HEK293 (cell line): ENCODE measurements around the gene PLLP.

ENCODE experiments used
- CTCF ChIA-PET: fragments of 350-600 bp; formaldehyde crosslinking; extraction: SDS; loops from one replicate; lab custom pipeline; 2021; ENCODE audit warnings: antibody characterized with exemption; lab: Yijun Ruan, JAX
- POLR2A ChIA-PET: fragments of 300-600 bp; formaldehyde crosslinking; extraction: SDS; loops from one replicate; lab custom pipeline; 2020; ENCODE audit warnings: antibody characterized with exemption, inconsistent platforms; lab: Yijun Ruan, JAX
- H3K27ac ChIP-seq: fragments of 200-500 bp; sonication (Bioruptor generic); 2 replicates; pipeline ENCODE4 v1.5.1; 2014; ENCODE audit warnings: low read depth, low read length, control low read depth, inconsistent platforms; ENCODE audit errors: extremely low read depth
- H3K36me3 ChIP-seq, 2 experiments: fragments of 200-500 bp in 1 of 2; sonication (Bioruptor generic) in 1 of 2; 1 replicate in 1 of 2; 2 replicates in 1 of 2; pipeline ENCODE4 v1.5.1; 2014 to 2017; ENCODE audit warnings: inconsistent platforms in 2 of 2, low read length in 2 of 2; ENCODE audit not compliant: control insufficient read depth in 2 of 2, insufficient read depth in 1 of 2
- H3K4me1 ChIP-seq: fragments of 200-500 bp; sonication (Bioruptor generic); 2 replicates; pipeline ENCODE4 v1.5.1; 2014; ENCODE audit warnings: mild to moderate bottlenecking, low read length, inconsistent platforms; ENCODE audit not compliant: control insufficient read depth, insufficient read depth
- H3K4me3 ChIP-seq: 2 replicates; pipeline ENCODE4 v1.5.1; 2011; ENCODE audit warnings: low read depth, mild to moderate bottlenecking, control low read depth, low read length, moderate library complexity
- H3K9me3 ChIP-seq: fragments of 200-500 bp; sonication (Bioruptor generic); 2 replicates; pipeline ENCODE4 v1.5.1; 2014; ENCODE audit warnings: low read depth, low read length, inconsistent platforms; ENCODE audit not compliant: control insufficient read depth, insufficient read depth
- BCL11A ChIP-seq: fragments of 450-650 bp; formaldehyde crosslinking; IDR thresholded peaks from 2 replicates; pipeline ENCODE4 v1.5.1; 2016; ENCODE audit warnings: low read depth, missing biosample characterization, missing genetic modification characterization
- MYNN ChIP-seq: fragments of 450-650 bp; formaldehyde crosslinking; IDR thresholded peaks from 2 replicates; pipeline ENCODE4 v1.5.1; 2016; ENCODE audit warnings: missing biosample characterization, missing genetic modification characterization, borderline replicate concordance
- PBX3 ChIP-seq: sonication (generic); formaldehyde crosslinking; IDR thresholded peaks from 2 replicates; pipeline ENCODE4 v1.8.1; 2022; ENCODE audit warnings: mild to moderate bottlenecking, moderate library complexity, missing genetic modification reagents
- REPIN1 ChIP-seq: fragments of 450-650 bp; formaldehyde crosslinking; IDR thresholded peaks from 2 replicates; pipeline ENCODE4 v1.5.1; 2017; ENCODE audit warnings: missing biosample characterization, missing genetic modification characterization, low read depth
- REST ChIP-seq: fragments of 450-650 bp; formaldehyde crosslinking; IDR thresholded peaks from 2 replicates; pipeline ENCODE4 v1.5.1; 2016; ENCODE audit warnings: missing biosample characterization, missing genetic modification characterization
- SALL2 ChIP-seq: fragments of 450-650 bp; formaldehyde crosslinking; IDR thresholded peaks from 2 replicates; pipeline ENCODE4 v1.5.0; 2017; ENCODE audit warnings: missing biosample characterization, mild to moderate bottlenecking, missing genetic modification characterization, borderline replicate concordance
- SP3 ChIP-seq: fragments of 450-650 bp; formaldehyde crosslinking; IDR thresholded peaks from 2 replicates; pipeline ENCODE4 v1.5.1; 2016; ENCODE audit warnings: missing biosample characterization, missing genetic modification characterization
- ZBTB11 ChIP-seq: fragments of 450-650 bp; formaldehyde crosslinking; conservative IDR thresholded peaks from 2 replicates; pipeline ENCODE4 v1.5.1; 2016; ENCODE audit warnings: low read depth, missing biosample characterization, missing genetic modification characterization
- ZFHX2 ChIP-seq: fragments of 450-650 bp; formaldehyde crosslinking; conservative IDR thresholded peaks from 2 replicates; pipeline ENCODE4 v1.5.1; 2016; ENCODE audit warnings: missing biosample characterization, missing genetic modification characterization
- ZIC2 ChIP-seq: fragments of 450-650 bp; formaldehyde crosslinking; IDR thresholded peaks from 2 replicates; pipeline ENCODE4 v1.5.1; 2016; ENCODE audit warnings: missing biosample characterization, missing genetic modification characterization
- ZNF114 ChIP-seq: fragments of 450-650 bp; formaldehyde crosslinking; IDR thresholded peaks from 2 replicates; pipeline ENCODE4 v1.5.0; 2017; ENCODE audit warnings: missing biosample characterization, missing genetic modification characterization
- ZNF19 ChIP-seq: fragments of 450-650 bp; formaldehyde crosslinking; IDR thresholded peaks from 2 replicates; pipeline ENCODE4; 2016; ENCODE audit warnings: missing biosample characterization, missing genetic modification characterization, low read depth
- ZNF24 ChIP-seq: fragments of 450-650 bp; formaldehyde crosslinking; IDR thresholded peaks from 2 replicates; pipeline ENCODE4 v1.5.1; 2016; ENCODE audit warnings: missing biosample characterization, missing genetic modification characterization
- ZNF266 ChIP-seq: fragments of 450-650 bp; formaldehyde crosslinking; IDR thresholded peaks from 2 replicates; pipeline ENCODE4 v1.5.1; 2016; ENCODE audit warnings: missing biosample characterization, missing genetic modification characterization, low read depth
- ZNF391 ChIP-seq: fragments of 450-650 bp; formaldehyde crosslinking; IDR thresholded peaks from 2 replicates; pipeline ENCODE4 v1.5.1; 2016; ENCODE audit warnings: low read depth, missing biosample characterization, missing genetic modification characterization, borderline replicate concordance
- ZNF416 ChIP-seq: fragments of 450-650 bp; formaldehyde crosslinking; IDR thresholded peaks from 2 replicates; pipeline ENCODE4 v1.5.1; 2016; ENCODE audit warnings: missing biosample characterization, missing genetic modification characterization
- ZNF473 ChIP-seq: fragments of 450-650 bp; formaldehyde crosslinking; IDR thresholded peaks from 2 replicates; pipeline ENCODE4 v1.5.1; 2017; ENCODE audit warnings: missing biosample characterization, missing genetic modification characterization
- ZNF501 ChIP-seq: fragments of 450-650 bp; formaldehyde crosslinking; IDR thresholded peaks from 2 replicates; pipeline ENCODE4 v1.5.1; 2016; ENCODE audit warnings: missing biosample characterization, missing genetic modification characterization
- ZNF521 ChIP-seq: fragments of 450-650 bp; formaldehyde crosslinking; IDR thresholded peaks from 2 replicates; pipeline ENCODE4 v1.5.1; 2017; ENCODE audit warnings: missing biosample characterization, mild to moderate bottlenecking, missing genetic modification characterization
- ZNF530 ChIP-seq: fragments of 450-650 bp; formaldehyde crosslinking; IDR thresholded peaks from 2 replicates; pipeline ENCODE4 v1.5.1; 2016; ENCODE audit warnings: low read depth, missing biosample characterization, missing genetic modification characterization
- ZNF624 ChIP-seq: fragments of 450-650 bp; formaldehyde crosslinking; IDR thresholded peaks from 2 replicates; pipeline ENCODE4 v1.5.1; 2017; ENCODE audit warnings: missing biosample characterization, missing genetic modification characterization
- ZNF677 ChIP-seq: fragments of 450-650 bp; IDR thresholded peaks from 2 replicates; pipeline ENCODE4 v1.5.0; 2018; ENCODE audit warnings: missing biosample characterization, mild to moderate bottlenecking, missing genetic modification characterization, moderate library complexity
- ZSCAN18 ChIP-seq: fragments of 450-650 bp; formaldehyde crosslinking; IDR thresholded peaks from 2 replicates; pipeline ENCODE4 v1.5.1; 2016; ENCODE audit warnings: missing biosample characterization, missing genetic modification characterization
- TF ChIP-seq, protein P1 (sequence below): fragments of 450-650 bp; formaldehyde crosslinking; IDR thresholded peaks from 2 replicates; pipeline ENCODE4 v1.5.1; 2016; ENCODE audit warnings: missing biosample characterization, missing genetic modification characterization

PLLP gene

DNA sequence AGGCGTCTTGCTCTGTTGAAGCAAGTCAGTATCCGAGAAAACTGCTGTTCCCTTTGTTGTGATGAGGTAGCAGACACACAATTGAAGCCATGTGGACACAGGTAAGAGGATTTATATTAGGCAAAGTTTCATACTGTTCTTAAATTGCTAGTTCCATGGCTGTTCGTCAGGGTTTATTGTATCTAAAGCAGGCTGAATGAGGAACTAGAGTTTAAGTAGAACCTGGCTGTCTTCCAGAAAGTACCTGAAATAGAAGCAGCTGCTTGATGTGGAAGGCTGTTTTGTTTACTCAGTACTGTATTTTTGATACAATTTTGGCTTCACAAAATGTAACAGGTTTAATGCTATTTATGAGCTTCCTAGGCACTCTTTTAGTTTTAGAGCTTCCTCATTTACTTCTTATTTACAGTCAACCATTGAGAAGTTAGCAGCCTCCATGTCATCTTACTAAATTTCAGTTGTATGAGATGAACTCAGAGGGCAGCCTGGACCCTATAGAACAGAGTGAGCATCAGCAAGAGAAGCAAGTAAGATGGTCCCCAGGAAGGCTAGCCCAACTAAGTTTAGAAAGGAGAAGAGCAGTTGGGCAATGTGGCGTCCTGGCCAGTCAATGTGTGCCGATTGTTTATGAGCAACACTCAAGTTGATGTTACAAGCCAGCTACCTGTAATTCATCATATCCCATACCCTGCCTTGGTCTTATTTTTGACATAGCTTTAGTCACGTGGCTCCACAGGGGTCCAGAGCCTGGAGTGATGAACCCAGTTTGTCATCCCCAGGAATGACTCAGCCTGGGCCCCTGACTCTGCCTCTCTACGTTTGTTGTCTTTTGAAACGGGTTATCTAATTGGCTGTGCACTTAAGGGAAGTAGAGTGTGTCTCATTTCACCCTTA is 49.1 kb downstream of the PLLP start (continued):
- TF ChIP-seq ZNF473 (no peak), ZBTB11 (tag by site-specific recombination) (no peak), ZNF530 (no peak), ZNF114 (no peak), ZNF24 (tag by site-specific recombination) (0 out of 2 replicates have a peak, but pooled peaks have one; percentile 58), ZNF391 (tag by site-specific recombination) (no peak), MYNN (no peak), ZFHX2 (tag by site-specific recombination) (no peak), ZNF521 (tag by site-specific recombination) (no peak)
- TF ChIP-seq, all 188 proteins: peak for 17

- Histone ChIP-seq H3K36me3 (peaks cover 21 to 78% of the 10 kb centered on the region in 2 experiments), H3K4me3 (no peak overlapping the region), H3K4me1 (peaks cover 7% of the 10 kb centered on the region; the same call in 1 of the 2 replicates), H3K9me3 (no peaks in the 10 kb centered on the region), H3K27ac (no peak overlapping the region)
- CTCF ChIA-PET, result no interaction called here
- POLR2A ChIA-PET, result interaction anchor here (0.8 kb wide), 1 partner anchor 11 kb away, joined by 3 read pairs; the partner anchor contains the start of gene ARL2BP
- TF ChIP-seq PBX3 (CRISPR knock-in tag), result no peak
- no peak for TF ChIP-seq ZNF624 (tag by site-specific recombination)
- no peak for TF ChIP-seq REPIN1 (tag by site-specific recombination)
- TF ChIP-seq SP3, result no peak
- no peak for TF ChIP-seq ZNF501 (tag by site-specific recombination)
- TF ChIP-seq ZNF19 (tag by site-specific recombination), result no peak
- no peak for TF ChIP-seq ZNF677 (tag by site-specific recombination)
- no peak for TF ChIP-seq BCL11A (tag by site-specific recombination)
- no peak for TF ChIP-seq ZNF266
- no peak for TF ChIP-seq REST (tag by site-specific recombination)
- TF ChIP-seq, protein P1, sequence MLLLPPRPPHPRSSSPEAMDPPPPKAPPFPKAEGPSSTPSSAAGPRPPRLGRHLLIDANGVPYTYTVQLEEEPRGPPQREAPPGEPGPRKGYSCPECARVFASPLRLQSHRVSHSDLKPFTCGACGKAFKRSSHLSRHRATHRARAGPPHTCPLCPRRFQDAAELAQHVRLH (tag by site-specific recombination), result no peak
- TF ChIP-seq ZNF416, result no peak
- no peak for TF ChIP-seq SALL2 (tag by site-specific recombination)
- TF ChIP-seq ZIC2 (tag by site-specific recombination), result no peak
- TF ChIP-seq ZSCAN18, result no peak
Measured at GRCh38 chr16:57234707-57235092, 49.8 kb downstream of the PLLP start.
